GM21619 (cell line): ENCODE results near the gene OTOP1.
"Not testable (repeated sequence)": the region's sequence is repeated elsewhere in the genome, so short reads cannot be mapped to it uniquely, and the experiment has no call there.

Source experiments
- ATAC-seq: cut with Tn5 transposase; IDR thresholded peaks from one replicate; pipeline ENCODE4 v1.9.1; 2021; ENCODE audit not compliant: unreplicated experiment

Gene OTOP1

GRCh38 chr4:4164532-4165173 lies 62.1 kb downstream of the OTOP1 start:
- ATAC-seq: not testable (repeated sequence)

- ATAC-seq: not testable (repeated sequence)
Observed at GRCh38 chr4:4162186-4162585, 64.5 kb downstream of the OTOP1 start.

- ATAC-seq: not testable (repeated sequence)
Observed at GRCh38 chr4:4160956-4161665, 65.6 kb downstream of the OTOP1 start.

- ATAC-seq: not testable (repeated sequence)
Observed at GRCh38 chr4:4145622-4146021, 81.1 kb downstream of the OTOP1 start.

- ATAC-seq: not testable (repeated sequence)
Observed at GRCh38 chr4:4143376-4143775, 83.4 kb downstream of the OTOP1 start.

GRCh38 chr4:4142679-4143078 lies 84.0 kb downstream of the OTOP1 start:
- not testable (repeated sequence) for ATAC-seq

- ATAC-seq: not testable (repeated sequence)
Observed at GRCh38 chr4:4141186-4141585, 85.5 kb downstream of the OTOP1 start.
